EL (cell line): ENCODE data around the gene CCDC83.

ENCODE experiments used
- DNase-seq: peaks from one replicate; pipeline ENCODE4 v3.0.0-alpha.2; 2016

The CCDC83 gene

GRCh38 chr11:85855341-85855656, at the start of gene CCDC83:
Gene CCDC83 (plus strand): TSS chr11:85855383. CDS start chr11:85865124, 9,741 bp downstream.
- no peak for DNase-seq

- peak; percentile 45 for DNase-seq
These were observed 49.8 kb upstream of the CCDC83 start for GRCh38 chr11:85805387-85805786.

GRCh38 chr11:85806016-85806415, 49.2 kb upstream of the CCDC83 start:
- no peak for DNase-seq

GRCh38 chr11:85806876-85807275, 48.3 kb upstream of the CCDC83 start:
- no peak for DNase-seq

- no peak for DNase-seq
These were observed 46.0 kb upstream of the CCDC83 start for GRCh38 chr11:85809191-85809590.

- peak; percentile 71 for DNase-seq
These were observed 45.3 kb upstream of the CCDC83 start for GRCh38 chr11:85809863-85810262.

- DNase-seq, result no peak
These were observed 44.7 kb upstream of the CCDC83 start for GRCh38 chr11:85810521-85810870.

- peak; percentile 78 for DNase-seq
These were observed 44.1 kb upstream of the CCDC83 start, which contains the start of gene SYTL2 for GRCh38 chr11:85810871-85811611. Gene SYTL2 (minus strand): TSS chr11:85811141. CDS start chr11:85757725, 53,416 bp downstream.

GRCh38 chr11:85811624-85812023, 43.6 kb upstream of the CCDC83 start:
- DNase-seq, result no peak

- DNase-seq, result no peak
These were observed 41.5 kb upstream of the CCDC83 start for GRCh38 chr11:85813721-85814120.

- peak; percentile 86 for DNase-seq
These were observed 39.8 kb upstream of the CCDC83 start for GRCh38 chr11:85815186-85815931.

GRCh38 chr11:85819441-85819840, 35.7 kb upstream of the CCDC83 start:
- no peak for DNase-seq

GRCh38 chr11:85821636-85822035, 33.5 kb upstream of the CCDC83 start:
- peak; percentile 49 for DNase-seq

- peak; percentile 73 for DNase-seq
These were observed 32.4 kb upstream of the CCDC83 start for GRCh38 chr11:85822814-85823213.

- DNase-seq, result no peak
These were observed 31.4 kb upstream of the CCDC83 start for GRCh38 chr11:85823816-85824215.

GRCh38 chr11:85825616-85826015, 29.6 kb upstream of the CCDC83 start:
- DNase-seq, result no peak

- DNase-seq, result peak; percentile 54
These were observed 28.9 kb upstream of the CCDC83 start for GRCh38 chr11:85826116-85826855.

GRCh38 chr11:85827748-85828639, 27.2 kb upstream of the CCDC83 start:
- peak; percentile 92 for DNase-seq

- no peak for DNase-seq
These were observed 26.6 kb upstream of the CCDC83 start for GRCh38 chr11:85828640-85828978.

GRCh38 chr11:85829172-85829571, 26.0 kb upstream of the CCDC83 start:
- no peak for DNase-seq

GRCh38 chr11:85831050-85831449, 24.1 kb upstream of the CCDC83 start:
- no peak for DNase-seq

GRCh38 chr11:85835263-85835662, 19.9 kb upstream of the CCDC83 start:
- no peak for DNase-seq

- DNase-seq, result no peak
These were observed 19.5 kb upstream of the CCDC83 start for GRCh38 chr11:85835729-85836128.
